SK-N-SH treated with all-trans-retinoic acid at 6 μM for 48 hours (cell line): ENCODE results near the gene GREB1L.
"Not testable (repeated sequence)": the region's sequence is repeated elsewhere in the genome, so short reads cannot be mapped to it uniquely, and the experiment has no call there.

Source experiments
- ATAC-seq: fragments of 200-7000 bp; cut with Tn5 transposase; 3 replicates; pipeline ENCODE4 v1.9.1; 2020; ENCODE audit warnings: mild to moderate bottlenecking, moderate library complexity
- ARNTL ChIP-seq: fragments of 450-650 bp; formaldehyde crosslinking; IDR thresholded peaks from 2 replicates; pipeline ENCODE4 v1.5.0; 2020; ENCODE audit warnings: low read depth, mild to moderate bottlenecking, moderate library complexity, borderline replicate concordance
- BACH2 ChIP-seq: fragments of 250-450 bp; sonication (Bioruptor Pico); IDR thresholded peaks from 2 replicates; pipeline ENCODE4 v1.9.0; 2021; ENCODE audit warnings: mild to moderate bottlenecking, borderline replicate concordance
- CSDC2 ChIP-seq: fragments of 250-450 bp; sonication (Bioruptor Pico); IDR thresholded peaks from 2 replicates; pipeline ENCODE4 v1.5.0; 2020; ENCODE audit warnings: mild to moderate bottlenecking, moderate library complexity
- ESRRG ChIP-seq: fragments of 250-450 bp; sonication (Bioruptor Pico); IDR thresholded peaks from 2 replicates; pipeline ENCODE4 v1.6.1; 2021; ENCODE audit warnings: mild to moderate bottlenecking
- GLIS3 ChIP-seq: fragments of 250-450 bp; sonication (Bioruptor Pico); IDR thresholded peaks from 2 replicates; pipeline ENCODE4 v1.5.0; 2020; ENCODE audit warnings: mild to moderate bottlenecking, moderate library complexity
- ISL1 ChIP-seq: fragments of 250-450 bp; sonication (Bioruptor Pico); IDR thresholded peaks from 2 replicates; pipeline ENCODE4 v2.1.2; 2022; ENCODE audit warnings: mild to moderate bottlenecking, moderate library complexity
- OSR1 ChIP-seq: fragments of 250-450 bp; sonication (Bioruptor Pico); IDR thresholded peaks from 2 replicates; pipeline ENCODE4 v1.8.0; 2022; ENCODE audit warnings: moderate library complexity, mild to moderate bottlenecking, inconsistent platforms
- POU6F1 ChIP-seq: fragments of 250-450 bp; sonication (Bioruptor Pico); IDR thresholded peaks from 2 replicates; pipeline ENCODE4 v1.8.0; 2021; ENCODE audit warnings: low read depth, mild to moderate bottlenecking, moderate library complexity, borderline replicate concordance
- PPARA ChIP-seq: fragments of 250-450 bp; sonication (Bioruptor Pico); IDR thresholded peaks from 2 replicates; pipeline ENCODE4 v1.5.0; 2020; ENCODE audit warnings: mild to moderate bottlenecking, borderline replicate concordance
- RARB ChIP-seq: fragments of 250-450 bp; sonication (Bioruptor Pico); IDR thresholded peaks from 2 replicates; pipeline ENCODE4 v1.8.0; 2021; ENCODE audit warnings: mild to moderate bottlenecking, moderate library complexity
- SNAI2 ChIP-seq: fragments of 250-450 bp; sonication (Bioruptor Pico); IDR thresholded peaks from 2 replicates; pipeline ENCODE4 v1.5.0; 2020; ENCODE audit warnings: mild to moderate bottlenecking, moderate library complexity
- TCF4 ChIP-seq: fragments of 250-450 bp; sonication (Bioruptor Pico); IDR thresholded peaks from 2 replicates; pipeline ENCODE4 v1.8.0; 2021; ENCODE audit warnings: mild to moderate bottlenecking, moderate library complexity, borderline replicate concordance
- TSHZ2 ChIP-seq: fragments of 250-450 bp; sonication (Bioruptor Pico); IDR thresholded peaks from 2 replicates; pipeline ENCODE4 v1.5.0; 2020; ENCODE audit warnings: mild to moderate bottlenecking, moderate library complexity
- ZC3H10 ChIP-seq: fragments of 250-450 bp; sonication (Bioruptor Pico); IDR thresholded peaks from 2 replicates; pipeline ENCODE4 v1.5.1; 2021; ENCODE audit warnings: mild to moderate bottlenecking, moderate library complexity
- ZFP3 ChIP-seq: fragments of 250-450 bp; sonication (Bioruptor Pico); IDR thresholded peaks from 2 replicates; pipeline ENCODE4 v1.5.0; 2020; ENCODE audit warnings: mild to moderate bottlenecking, moderate library complexity
- ZFP30 ChIP-seq: fragments of 450-650 bp; formaldehyde crosslinking; IDR thresholded peaks from 2 replicates; pipeline ENCODE4 v1.5.0; 2022; ENCODE audit warnings: mild to moderate bottlenecking, moderate library complexity
- ZNF565 ChIP-seq: fragments of 450-650 bp; formaldehyde crosslinking; conservative IDR thresholded peaks from 2 replicates; pipeline ENCODE4 v1.5.0; 2020; ENCODE audit warnings: low read depth, mild to moderate bottlenecking, moderate library complexity
- ZNF70 ChIP-seq: fragments of 450-650 bp; formaldehyde crosslinking; IDR thresholded peaks from 2 replicates; pipeline ENCODE4 v1.5.0; 2020; ENCODE audit warnings: mild to moderate bottlenecking, moderate library complexity
- ZNF8 ChIP-seq: fragments of 450-650 bp; formaldehyde crosslinking; IDR thresholded peaks from 2 replicates; pipeline ENCODE4 v1.5.0; 2020; ENCODE audit warnings: mild to moderate bottlenecking, moderate library complexity
- TF ChIP-seq, protein P1 (sequence below): fragments of 250-450 bp; sonication (Bioruptor Pico); IDR thresholded peaks from 2 replicates; pipeline ENCODE4 v1.5.1; 2020; ENCODE audit warnings: low read depth, mild to moderate bottlenecking, moderate library complexity
- TF ChIP-seq, protein P2 (sequence below): fragments of 250-450 bp; sonication (Bioruptor Pico); IDR thresholded peaks from 2 replicates; pipeline ENCODE4 v1.8.0; 2020; ENCODE audit warnings: mild to moderate bottlenecking, moderate library complexity, borderline replicate concordance
- TF ChIP-seq, protein P3 (sequence below): fragments of 250-450 bp; sonication (Bioruptor Pico); IDR thresholded peaks from 2 replicates; pipeline ENCODE4 v1.5.1; 2021; ENCODE audit warnings: mild to moderate bottlenecking, moderate library complexity

The GREB1L gene

GRCh38 chr18:21275645-21276044 lies 33.6 kb downstream of the GREB1L start:
- ATAC-seq, result no peak
- TF ChIP-seq ZFP30 (CRISPR knock-in tag) (no peak), ZNF70 (CRISPR knock-in tag) (no peak), SNAI2 (CRISPR knock-in tag) (no peak), POU6F1 (CRISPR knock-in tag) (no peak), TCF4 (no peak), CSDC2 (CRISPR knock-in tag) (no peak), GLIS3 (CRISPR knock-in tag) (no peak), ARNTL (no peak), BACH2 (CRISPR knock-in tag) (no peak), ZC3H10 (CRISPR knock-in tag) (no peak), ZNF565 (CRISPR knock-in tag) (no peak), RARB (CRISPR knock-in tag) (no peak), PPARA (CRISPR knock-in tag) (no peak), ZNF8 (no peak), ZFP3 (CRISPR knock-in tag) (no peak), TSHZ2 (CRISPR knock-in tag) (no peak), OSR1 (no peak)
- TF ChIP-seq, protein P1, sequence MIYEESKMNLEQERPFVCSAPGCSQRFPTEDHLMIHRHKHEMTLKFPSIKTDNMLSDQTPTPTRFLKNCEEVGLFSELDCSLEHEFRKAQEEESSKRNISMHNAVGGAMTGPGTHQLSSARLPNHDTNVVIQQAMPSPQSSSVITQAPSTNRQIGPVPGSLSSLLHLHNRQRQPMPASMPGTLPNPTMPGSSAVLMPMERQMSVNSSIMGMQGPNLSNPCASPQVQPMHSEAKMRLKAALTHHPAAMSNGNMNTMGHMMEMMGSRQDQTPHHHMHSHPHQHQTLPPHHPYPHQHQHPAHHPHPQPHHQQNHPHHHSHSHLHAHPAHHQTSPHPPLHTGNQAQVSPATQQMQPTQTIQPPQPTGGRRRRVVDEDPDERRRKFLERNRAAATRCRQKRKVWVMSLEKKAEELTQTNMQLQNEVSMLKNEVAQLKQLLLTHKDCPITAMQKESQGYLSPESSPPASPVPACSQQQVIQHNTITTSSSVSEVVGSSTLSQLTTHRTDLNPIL, result no peak
- TF ChIP-seq, protein P2, sequence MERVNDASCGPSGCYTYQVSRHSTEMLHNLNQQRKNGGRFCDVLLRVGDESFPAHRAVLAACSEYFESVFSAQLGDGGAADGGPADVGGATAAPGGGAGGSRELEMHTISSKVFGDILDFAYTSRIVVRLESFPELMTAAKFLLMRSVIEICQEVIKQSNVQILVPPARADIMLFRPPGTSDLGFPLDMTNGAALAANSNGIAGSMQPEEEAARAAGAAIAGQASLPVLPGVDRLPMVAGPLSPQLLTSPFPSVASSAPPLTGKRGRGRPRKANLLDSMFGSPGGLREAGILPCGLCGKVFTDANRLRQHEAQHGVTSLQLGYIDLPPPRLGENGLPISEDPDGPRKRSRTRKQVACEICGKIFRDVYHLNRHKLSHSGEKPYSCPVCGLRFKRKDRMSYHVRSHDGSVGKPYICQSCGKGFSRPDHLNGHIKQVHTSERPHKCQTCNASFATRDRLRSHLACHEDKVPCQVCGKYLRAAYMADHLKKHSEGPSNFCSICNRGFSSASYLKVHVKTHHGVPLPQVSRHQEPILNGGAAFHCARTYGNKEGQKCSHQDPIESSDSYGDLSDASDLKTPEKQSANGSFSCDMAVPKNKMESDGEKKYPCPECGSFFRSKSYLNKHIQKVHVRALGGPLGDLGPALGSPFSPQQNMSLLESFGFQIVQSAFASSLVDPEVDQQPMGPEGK (CRISPR knock-in tag), result no peak
- TF ChIP-seq, protein P3, sequence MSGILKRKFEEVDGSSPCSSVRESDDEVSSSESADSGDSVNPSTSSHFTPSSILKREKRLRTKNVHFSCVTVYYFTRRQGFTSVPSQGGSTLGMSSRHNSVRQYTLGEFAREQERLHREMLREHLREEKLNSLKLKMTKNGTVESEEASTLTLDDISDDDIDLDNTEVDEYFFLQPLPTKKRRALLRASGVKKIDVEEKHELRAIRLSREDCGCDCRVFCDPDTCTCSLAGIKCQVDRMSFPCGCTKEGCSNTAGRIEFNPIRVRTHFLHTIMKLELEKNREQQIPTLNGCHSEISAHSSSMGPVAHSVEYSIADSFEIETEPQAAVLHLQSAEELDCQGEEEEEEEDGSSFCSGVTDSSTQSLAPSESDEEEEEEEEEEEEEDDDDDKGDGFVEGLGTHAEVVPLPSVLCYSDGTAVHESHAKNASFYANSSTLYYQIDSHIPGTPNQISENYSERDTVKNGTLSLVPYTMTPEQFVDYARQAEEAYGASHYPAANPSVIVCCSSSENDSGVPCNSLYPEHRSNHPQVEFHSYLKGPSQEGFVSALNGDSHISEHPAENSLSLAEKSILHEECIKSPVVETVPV (CRISPR knock-in tag), result no peak

GRCh38 chr18:21277578-21277977 lies 35.5 kb downstream of the GREB1L start:
- TF ChIP-seq POU6F1 (CRISPR knock-in tag), result no peak
- TF ChIP-seq TCF4, result no peak
- TF ChIP-seq ZNF8, result no peak
- TF ChIP-seq, protein P2 (CRISPR knock-in tag), result no peak
- TF ChIP-seq, protein P1, result no peak
- TF ChIP-seq ESRRG (CRISPR knock-in tag), result no peak
- no peak for TF ChIP-seq ZNF565 (CRISPR knock-in tag)
- no peak for TF ChIP-seq ZNF70 (CRISPR knock-in tag)
- no peak for TF ChIP-seq SNAI2 (CRISPR knock-in tag)
- TF ChIP-seq PPARA (CRISPR knock-in tag), result no peak
- TF ChIP-seq, protein P3 (CRISPR knock-in tag), result no peak
- TF ChIP-seq OSR1, result no peak
- no peak for TF ChIP-seq CSDC2 (CRISPR knock-in tag)
- no peak for TF ChIP-seq ISL1 (CRISPR knock-in tag)
- TF ChIP-seq BACH2 (CRISPR knock-in tag), result no peak
- TF ChIP-seq ARNTL, result no peak
- no peak for ATAC-seq

- ATAC-seq, result not testable (repeated sequence)
Observed at GRCh38 chr18:21278218-21278617, 36.2 kb downstream of the GREB1L start.
